Ishikawa (cell line): ENCODE measurements around the gene COL6A1.

ENCODE experiments used
- CEBPB ChIP-seq: IDR thresholded peaks from 2 replicates; pipeline ENCODE4 v1.6.1; 2012
- EGR1 ChIP-seq: IDR thresholded peaks from 2 replicates; pipeline ENCODE4 v1.6.1; 2012
- FOXM1 ChIP-seq: IDR thresholded peaks from 2 replicates; pipeline ENCODE4 v1.6.1; 2012; ENCODE audit warnings: low read depth, borderline replicate concordance
- REST ChIP-seq: IDR thresholded peaks from 2 replicates; pipeline ENCODE4 v1.6.1; 2012; ENCODE audit warnings: low read depth, mild to moderate bottlenecking
- TAF1 ChIP-seq: IDR thresholded peaks from 2 replicates; pipeline ENCODE4 v1.6.1; 2012; ENCODE audit warnings: low read depth, mild to moderate bottlenecking
- TEAD4 ChIP-seq: IDR thresholded peaks from 2 replicates; pipeline ENCODE4 v1.6.1; 2012
- YY1 ChIP-seq: IDR thresholded peaks from 2 replicates; pipeline ENCODE4 v1.6.1; 2012; ENCODE audit warnings: low read depth
- ZBTB7A ChIP-seq: IDR thresholded peaks from 2 replicates; pipeline ENCODE4 v1.6.1; 2012; ENCODE audit warnings: low read depth

GRCh38 chr21:46017148-46017547, 35.6 kb downstream of the COL6A1 start:
- TF ChIP-seq FOXM1, result no peak
- TF ChIP-seq YY1, result no peak
- TF ChIP-seq EGR1, result no peak
- no peak for TF ChIP-seq CEBPB
- no peak for TF ChIP-seq TAF1
- no peak for TF ChIP-seq REST
- TF ChIP-seq TEAD4, result no peak
- no peak for TF ChIP-seq ZBTB7A
